GM18519 (cell line): Measurements from ENCODE around the gene GCNT1.
"Not testable (repeated sequence)": the region's sequence is repeated elsewhere in the genome, so short reads cannot be mapped to it uniquely, and the experiment has no call there.

Experiments
- ATAC-seq: cut with Tn5 transposase; IDR thresholded peaks from one replicate; pipeline ENCODE4 v1.9.1; 2021; ENCODE audit warnings: mild to moderate bottlenecking, moderate library complexity; ENCODE audit not compliant: unreplicated experiment, low FRiP score

Gene GCNT1

DNA sequence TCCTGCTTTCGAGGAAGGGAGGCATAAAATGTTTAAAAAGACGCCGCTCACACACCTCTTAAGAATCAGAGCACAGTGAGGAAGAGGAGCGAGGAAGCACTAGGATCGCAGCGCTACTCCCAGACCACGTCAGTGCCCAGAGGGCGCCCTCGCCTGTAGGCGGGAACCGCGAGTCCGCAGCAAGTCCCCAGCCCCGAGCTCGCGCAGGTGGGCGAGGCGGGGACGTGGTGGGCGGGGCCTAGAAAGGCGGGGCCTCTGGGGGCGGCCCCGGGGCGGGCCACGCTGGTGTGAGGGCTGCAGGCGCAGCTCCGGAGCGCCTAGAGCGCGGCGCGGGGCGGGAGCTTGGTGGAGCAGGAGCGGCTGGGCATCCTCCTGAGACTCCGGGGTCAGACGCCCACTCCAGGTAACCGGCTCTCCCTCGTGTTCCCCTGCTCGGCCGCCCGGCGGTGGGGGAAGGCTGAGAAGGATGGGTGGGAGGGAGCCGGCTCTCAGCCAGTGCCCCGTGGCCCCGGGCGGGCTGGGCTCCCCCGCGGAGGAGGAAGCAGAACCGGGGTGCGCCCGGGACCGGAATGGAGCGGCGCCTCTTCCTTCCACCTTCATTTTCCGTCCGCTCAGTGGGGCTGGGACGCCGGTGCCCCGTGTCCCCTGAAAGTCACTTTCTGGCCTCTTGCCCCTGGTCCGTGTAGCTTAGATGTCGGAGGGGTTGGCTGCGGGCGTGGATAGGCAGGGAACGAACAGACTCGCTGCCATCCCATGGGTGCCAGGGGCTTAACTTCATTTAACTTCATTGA, at the start of gene GCNT1:
GCNT1 (plus strand) TSS at position 280 of the 791 bp plus-strand sequence. CDS start 43,200 bp downstream, outside the sequence.
- ATAC-seq: peak; percentile 86

DNA sequence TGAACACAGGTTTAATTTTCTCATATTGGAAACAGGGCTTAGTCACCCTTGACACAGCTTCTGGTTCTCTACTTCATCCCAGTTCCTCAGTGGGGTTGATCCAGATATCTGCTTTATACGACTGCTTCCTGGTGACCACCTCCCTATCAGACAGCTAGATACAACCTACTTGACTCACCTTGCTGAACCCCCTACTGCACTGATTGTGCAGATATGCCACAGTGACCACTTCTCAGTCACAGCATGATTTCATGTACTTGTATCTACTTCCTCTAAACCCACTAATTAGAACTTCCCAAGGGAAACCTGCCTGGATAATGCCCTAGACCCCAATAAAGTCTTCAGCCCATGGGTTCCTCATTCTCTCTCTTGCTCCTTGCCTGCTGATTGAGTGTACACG, 46.3 kb upstream of the GCNT1 start:
- ATAC-seq: no peak

DNA sequence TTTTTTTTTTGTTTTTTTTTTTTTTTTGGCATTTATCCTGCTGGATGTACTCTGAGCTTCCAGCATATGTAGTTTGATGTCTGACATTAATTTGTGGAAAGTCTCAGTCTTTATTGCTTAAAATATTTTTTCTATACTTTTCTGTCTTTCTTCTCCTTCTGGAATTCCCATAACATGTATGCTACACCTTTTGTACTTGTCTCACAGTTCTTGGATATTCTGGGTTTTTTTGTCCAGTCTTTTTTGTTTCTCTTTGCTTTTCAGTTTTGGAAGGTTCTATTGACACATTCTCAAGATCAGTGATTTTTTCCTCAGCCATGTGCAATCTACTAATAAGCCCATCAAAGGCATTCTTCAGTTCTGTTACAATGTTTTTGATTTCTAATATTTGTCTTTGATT, 45.3 kb upstream of the GCNT1 start:
- no peak for ATAC-seq

DNA sequence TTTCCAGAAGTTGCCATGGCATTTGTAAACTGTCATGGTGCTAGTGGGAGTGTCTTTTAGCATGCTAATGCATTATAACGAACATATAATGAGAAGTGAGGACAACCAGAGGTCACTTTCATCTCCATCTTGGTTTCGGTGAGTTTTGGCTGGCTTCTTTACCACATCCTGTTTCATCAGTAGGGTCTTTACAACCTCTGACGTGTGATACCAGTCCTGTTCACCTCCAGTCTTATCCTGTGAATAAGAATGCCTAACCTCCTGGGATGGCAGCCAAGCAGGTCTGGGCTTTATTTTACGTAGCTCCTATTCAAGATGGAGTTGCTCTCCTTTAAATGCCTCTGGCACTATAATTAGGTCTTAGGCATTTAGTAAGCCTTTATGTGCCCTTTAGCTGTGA, 44.3 kb upstream of the GCNT1 start:
- ATAC-seq: peak; percentile 60

DNA sequence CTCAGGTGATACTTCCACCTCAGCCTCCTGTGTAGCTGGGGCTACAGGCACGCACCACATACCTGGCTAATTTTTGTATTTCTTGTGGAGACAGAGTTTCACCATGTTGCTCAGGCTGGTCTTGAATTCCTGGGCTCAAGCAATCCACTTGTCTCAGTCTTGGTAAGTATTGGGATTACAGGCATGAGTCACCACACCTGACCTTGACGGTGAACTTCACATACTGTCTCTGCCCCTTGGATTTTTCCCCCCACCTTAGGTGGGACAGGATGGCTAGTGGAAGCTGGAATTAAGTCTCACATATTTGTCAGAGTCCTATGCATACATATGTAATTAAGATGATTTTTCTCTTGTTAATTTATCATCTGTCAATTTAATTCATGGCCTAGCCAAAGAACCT, 43.8 kb upstream of the GCNT1 start:
- no peak for ATAC-seq

DNA sequence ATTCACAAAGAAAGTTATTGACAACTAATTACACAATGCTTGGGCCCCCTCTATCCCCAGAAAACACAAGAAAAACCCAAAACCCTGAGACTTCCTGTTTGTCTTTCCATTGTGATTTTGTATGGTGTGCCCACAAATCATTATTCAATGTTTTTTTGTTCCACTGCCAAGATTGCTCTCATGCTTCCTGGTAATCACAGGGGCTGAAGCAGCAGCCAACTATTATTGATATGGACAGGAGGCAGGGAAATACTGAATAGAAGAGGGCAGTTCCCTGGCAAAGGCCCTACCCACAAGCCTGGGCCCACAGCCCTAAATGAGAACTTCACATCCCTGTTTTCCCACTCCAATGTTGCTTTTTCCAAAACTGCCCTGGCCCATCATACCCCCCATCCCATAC, 43.3 kb upstream of the GCNT1 start:
- ATAC-seq: no peak

DNA sequence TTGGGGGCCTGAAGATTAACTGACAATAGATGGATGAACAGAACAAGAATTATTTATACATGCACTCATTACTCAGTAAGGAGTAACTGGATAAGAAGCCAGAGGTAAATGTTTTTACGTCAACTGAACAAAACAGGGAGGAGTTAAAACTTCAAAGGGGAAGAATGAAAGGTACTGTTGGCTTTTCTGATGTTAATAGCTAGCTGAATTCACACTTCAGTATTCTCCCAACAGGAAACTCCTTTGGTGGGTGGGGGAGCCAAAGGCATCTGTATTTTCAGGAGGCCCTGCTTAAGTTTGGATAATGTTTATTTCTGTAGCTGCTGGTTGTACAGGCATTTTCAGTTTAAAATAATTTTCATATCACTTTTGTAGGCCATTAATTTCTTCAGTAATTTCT, 41.6 kb upstream of the GCNT1 start:
- no peak for ATAC-seq

DNA sequence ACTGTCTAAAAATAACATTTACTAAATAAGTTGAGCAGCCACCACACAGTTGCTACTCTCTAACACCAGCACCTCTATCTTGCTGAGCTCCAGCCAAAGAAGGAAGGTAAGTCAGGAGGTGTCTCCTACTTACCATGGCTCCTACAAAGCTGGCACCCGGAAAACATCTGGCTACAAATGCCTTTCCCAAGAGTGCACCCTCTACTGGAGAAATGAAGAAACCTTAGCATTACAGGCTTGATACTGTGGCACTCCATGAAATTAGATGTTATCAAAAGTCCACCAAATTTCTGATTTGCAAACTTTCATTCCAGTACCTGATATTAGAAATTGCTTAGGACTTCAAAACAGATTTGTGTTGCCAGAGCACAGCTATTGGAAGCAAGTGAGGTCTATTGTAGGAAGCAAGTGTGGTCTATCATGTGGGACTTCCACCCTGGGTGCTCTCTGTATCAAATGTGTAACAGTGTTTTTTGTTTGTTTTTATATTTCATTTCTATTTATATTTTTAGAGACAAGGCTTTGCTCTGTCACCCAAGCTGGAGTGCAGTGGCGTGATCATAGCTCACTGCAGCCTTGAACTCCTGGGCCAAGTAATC, 39.1 kb upstream of the GCNT1 start:
- ATAC-seq: no peak

DNA sequence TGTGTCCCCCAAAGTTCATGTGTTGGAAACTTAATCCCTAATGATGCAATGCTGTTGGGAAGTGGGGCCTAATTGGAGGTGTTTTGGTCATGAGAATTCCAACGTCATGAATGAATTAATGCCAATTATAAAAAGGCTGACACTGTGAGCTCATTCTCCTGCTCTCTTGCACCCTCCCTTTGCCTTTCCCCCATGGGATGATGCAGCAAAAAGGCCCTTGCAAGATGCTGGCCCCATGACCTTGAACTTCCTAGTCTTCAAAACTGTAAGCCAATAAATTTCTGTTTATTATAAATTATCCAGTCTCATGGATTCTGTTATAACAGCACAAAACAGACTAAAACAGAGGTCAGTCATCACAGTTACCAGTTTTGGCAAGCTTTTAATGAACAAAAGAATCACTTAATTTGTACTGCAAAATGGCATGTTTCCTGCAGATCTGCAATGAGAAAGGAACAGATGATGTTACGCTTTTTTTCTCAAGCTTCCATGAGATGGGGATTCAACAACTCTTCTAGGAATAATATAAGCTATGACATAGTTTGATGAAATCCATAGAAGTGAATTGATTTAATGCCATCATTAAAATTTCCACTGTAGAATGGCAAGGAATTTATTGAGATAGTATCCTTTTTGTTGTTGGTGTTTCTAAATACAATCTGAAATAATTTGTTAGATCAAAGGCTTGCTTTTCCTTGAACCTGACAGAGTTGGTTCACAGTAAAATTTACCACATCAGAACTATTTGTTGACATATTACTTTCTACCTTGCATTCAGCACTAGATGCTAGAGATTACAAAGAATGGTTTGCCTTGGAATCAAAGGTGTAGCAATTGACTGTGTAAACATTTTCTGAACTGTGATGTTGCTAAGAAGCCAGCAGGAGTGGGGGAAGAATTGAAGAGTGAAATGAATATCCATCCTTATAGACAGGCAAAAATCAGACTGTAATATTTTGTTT, 35.5 kb upstream of the GCNT1 start:
- ATAC-seq: no peak

DNA sequence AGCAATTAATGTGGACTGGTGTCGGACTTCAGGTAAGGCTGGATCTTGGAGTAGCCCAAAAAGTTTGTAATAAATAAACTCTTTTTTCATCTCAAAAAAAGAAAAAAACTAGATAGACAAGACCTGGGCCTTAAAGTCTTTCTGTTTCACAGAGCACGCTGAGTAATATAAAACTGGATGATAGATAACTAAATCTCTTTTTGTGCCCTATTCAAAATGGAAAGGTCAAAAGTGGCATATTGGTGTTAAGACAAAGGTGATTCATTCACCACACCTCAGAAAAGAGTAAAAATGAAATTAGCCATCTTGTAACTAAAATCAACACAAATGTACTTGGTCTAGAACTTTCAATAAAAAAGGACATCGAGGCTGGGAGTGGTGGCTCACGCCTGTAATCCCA, 34.5 kb upstream of the GCNT1 start:
- ATAC-seq: no peak

DNA sequence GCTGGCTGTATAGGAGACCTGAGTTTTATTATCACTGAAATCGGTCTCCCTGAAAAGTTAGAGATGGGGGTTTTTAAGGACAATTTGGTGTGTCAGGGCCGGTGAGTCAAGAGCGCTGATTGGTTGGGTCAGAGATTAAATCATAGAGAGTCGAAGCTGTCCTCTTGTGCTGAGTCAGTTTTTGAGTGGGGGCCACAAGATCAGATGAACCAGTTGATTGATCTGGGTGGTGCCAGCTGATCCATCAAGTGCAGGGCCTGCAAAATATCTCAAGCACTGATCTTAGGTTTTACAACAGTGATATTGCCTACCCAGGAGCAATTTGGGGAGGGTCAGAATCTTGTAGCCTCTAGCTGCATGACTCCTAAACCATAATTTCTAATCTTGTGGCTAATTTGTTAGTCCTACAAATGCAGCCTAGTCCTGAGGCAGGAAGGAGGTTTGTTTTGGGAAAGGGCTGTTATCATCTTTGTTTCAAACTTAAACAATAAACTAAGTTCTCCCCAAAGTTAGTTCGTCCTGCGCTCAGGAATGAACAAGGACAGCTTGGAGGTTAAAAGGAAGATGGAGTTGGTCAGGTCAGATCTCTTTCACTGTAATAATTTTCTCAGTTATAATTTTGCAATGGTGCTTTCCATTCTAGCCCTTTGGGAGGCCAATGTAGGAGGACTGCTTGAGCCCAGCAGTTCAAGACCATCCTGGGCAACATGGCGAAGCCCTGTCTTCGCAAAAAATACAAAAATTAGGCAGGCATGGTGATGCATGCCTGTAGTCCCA, 33.1 kb upstream of the GCNT1 start:
- ATAC-seq: no peak

DNA sequence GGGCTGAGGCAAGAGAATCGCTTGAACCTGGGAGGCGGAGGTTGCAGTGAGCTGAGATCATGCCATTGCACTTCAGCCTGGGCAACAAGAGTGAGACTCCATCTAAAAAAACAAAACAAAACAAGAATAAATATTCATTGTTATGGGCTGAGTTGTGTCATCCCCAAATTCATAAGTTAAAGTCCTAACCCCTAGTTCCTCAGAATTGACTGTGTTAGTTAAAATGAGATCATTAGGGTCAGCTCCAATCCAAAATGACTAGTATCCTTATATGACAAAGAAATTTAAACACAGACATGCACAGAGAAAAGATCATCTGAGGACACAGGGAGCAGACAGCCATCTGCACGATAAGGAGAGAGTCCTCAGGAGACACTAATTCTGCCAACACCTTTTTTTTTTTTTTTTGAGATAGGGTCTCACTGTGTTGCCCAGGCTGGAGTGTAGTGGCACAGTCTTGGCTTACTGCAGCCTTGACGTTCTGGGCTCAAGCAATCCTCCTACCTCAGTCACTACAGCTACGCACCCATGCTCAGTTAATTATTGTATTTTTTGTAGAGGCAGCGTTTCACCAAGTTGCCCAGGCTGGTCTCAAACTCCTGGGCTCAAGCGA, 32.1 kb upstream of the GCNT1 start:
- no peak for ATAC-seq

DNA sequence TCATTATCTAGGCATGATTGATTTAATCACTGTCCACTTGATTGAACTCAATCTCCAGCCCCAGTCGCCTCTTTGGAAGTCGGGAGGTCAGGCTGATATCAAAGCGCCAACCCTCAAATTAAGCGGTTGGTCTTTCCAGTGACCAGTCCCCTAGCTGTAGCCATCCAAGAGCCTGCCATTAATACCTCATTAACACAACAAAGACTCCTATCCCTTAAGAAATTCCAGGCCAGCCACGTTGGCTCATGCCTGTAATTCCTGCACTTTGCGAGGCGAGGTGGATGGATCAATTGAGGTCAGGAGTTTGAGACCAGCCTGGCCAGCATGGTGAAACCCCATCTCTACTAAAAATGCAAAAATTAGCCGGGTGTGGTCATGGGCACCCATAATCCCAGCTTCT, 27.4 kb upstream of the GCNT1 start:
- ATAC-seq: no peak

DNA sequence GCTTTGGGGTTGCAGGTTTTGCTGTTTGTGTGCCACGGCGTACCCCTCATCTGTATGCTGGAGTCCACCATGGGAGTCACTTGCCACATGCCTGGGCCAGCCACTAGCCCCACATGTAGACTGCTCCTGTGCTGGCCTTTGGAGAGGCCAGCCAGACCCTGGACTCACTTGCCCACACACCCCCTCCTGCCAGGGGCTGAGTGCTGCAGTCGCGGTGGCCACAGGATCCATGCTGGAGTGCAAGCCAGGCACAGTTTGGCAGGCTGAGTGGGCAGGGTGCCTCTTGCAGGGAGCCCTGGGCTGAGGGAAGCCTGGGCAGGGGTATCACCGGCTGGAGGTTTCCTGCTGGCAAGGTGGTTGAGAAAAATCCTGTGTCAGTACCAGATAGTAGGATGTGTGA, 25.6 kb upstream of the GCNT1 start:
- no peak for ATAC-seq

DNA sequence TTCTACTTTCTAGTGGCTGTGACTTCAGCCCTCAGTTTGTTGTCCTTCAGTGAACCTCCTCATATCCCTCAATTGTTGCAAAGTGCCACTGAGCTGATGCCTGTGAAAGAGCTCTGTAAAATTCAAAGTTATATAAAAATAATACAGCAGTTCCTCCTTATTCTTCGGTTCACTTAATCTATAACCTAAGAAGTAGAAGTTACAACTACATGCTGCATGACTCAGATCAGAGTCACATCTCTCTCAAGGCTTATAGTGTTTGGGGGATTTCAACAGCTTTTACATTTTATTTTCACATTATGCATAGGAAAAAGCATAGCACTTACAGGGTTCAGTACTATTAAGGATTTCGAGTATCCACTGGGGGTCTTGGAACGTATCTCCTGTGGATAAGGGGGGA, 25.1 kb upstream of the GCNT1 start:
- no peak for ATAC-seq

DNA sequence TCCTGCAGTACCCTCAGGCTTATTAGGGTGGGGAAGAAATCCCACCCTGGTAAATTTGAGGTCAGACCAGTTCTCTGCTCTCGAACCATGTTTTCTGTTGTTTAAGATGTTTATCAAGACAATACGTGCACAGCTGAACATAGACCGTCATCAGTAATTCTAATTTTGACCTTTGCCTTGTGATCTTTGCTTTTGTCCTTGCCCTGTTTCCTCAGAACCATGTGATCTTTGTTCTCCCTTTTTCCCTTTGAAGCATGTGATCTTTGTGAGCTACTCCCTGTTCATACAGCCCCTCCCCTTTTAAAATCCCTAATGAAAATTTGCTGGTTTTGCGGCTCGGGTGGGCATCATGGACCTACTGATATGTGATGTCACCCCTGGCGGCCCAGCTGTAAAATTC, 24.1 kb upstream of the GCNT1 start:
- not testable (repeated sequence) for ATAC-seq

DNA sequence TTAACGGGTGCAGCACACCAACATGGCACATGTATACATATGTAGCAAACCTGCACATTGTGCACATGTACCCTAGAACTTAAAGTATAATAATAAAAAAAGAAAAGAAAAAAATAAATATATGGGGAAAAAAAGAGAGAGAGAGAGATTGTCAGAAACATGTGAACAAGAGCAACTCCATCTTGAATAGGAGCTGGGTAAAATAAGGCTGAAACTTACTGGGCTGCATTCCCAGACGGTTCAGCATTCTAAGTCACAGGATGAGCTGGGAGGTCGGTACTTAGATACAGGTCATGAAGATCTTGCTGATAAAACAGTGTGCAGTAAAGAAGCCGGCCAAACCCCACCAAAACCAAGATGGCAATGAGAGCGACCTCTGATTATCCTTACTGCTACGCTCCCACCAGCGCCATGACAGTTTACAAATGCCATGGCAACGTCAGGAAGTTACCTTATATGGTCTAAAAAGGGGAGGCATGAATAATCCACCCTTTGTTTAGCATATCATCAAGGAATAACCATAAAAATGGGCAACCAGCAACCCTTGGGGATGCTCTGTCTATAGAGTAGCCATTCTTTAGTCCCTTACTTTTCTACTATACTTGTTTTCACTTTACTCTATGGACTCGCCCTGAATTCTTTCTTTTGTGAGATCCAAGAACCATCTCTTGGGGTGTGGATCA, 21.8 kb upstream of the GCNT1 start:
- not testable (repeated sequence) for ATAC-seq

DNA sequence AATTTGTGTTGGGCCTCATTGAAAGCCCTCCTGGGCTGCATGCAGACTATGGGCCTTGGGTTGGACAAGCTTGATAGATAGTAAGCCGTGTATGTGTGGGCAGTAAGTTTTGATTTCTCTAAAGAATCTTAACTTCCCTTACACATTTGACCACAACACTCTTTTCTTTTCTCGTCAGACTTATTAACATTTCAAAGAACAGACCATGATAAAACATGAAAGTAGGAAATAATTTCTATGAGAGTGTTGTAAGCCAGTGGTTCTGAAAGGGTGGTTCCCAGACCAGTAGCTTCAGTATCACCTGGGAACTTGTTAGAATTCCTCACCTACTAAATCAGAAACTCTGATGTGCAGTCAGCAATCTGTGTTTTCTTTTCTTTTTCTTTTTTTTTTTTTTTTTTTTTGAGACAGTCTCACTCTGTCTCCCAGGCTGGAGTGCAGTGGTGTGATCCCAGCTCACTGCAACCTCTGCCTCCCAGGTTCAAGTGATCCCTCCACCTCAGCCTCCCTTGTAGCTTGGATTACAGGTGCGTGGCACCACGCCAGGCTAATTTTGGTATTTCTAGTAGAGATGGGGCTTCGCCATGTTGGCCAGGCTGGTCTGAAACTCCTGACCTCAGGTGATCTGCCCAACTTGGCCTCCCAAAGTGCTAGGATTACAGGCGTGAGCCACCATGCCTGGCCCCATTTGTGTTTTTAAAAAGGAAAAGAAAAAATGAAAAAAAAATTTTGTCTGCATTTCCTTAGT, 20.0 kb upstream of the GCNT1 start:
- ATAC-seq: peak; percentile 66
